IPS DF 19.7 (cell line): ENCODE data around the gene KCTD13.
"Not testable (repeated sequence)": the region's sequence is repeated elsewhere in the genome, so short reads cannot be mapped to it uniquely, and the experiment has no call there.

Experiments
- DNase-seq: peaks from one replicate; pipeline ENCODE4 v3.0.0-alpha.2; 2013; ENCODE audit warnings: low read depth, low spot score

The KCTD13 gene

GRCh38 chr16:29906520-29907244 lies 19.3 kb downstream of the KCTD13 start:
- DNase-seq: no peak

DNA sequence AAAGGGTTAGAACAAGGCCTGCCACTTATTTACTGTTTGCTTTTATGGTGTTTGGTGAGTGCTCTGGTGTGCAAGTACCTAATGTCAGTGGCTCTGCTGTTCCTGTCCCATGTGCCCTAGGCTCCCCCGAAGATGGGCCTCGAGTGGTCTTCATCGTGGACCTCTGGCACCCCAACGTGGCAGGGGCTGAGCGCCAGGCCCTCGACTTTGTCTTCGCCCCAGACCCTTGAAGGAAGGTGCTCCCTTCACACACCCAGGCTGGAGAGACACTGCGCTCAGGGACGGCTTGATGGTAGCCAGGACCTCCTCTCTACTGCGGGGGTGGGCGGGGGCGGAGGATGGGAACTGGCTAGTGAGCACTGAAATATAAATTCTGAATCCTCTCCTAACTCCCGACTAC lies 20.4 kb downstream of the KCTD13 start:
- DNase-seq: no peak

DNA sequence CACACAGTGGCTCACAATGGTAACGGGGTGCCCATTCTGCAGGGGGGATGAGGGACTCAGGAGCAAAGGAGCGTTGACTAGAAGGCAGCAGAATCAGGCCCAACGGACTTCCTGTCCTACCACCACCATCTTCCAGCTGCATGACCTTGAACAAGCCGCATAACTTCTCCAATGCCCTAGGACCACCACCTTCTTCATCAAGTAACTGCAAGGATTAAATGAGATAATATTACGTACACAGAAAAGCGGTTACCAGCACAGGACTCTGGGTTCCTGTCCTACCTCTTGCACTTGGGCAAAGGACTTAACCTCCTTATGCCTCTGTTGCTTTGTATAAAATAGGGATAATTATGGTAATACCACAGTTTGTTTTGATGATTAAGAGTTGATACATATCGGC lies 21.1 kb downstream of the KCTD13 start:
- no peak for DNase-seq

- DNase-seq: no peak
Measured at GRCh38 chr16:29903590-29903989, 22.4 kb downstream of the KCTD13 start.

DNA sequence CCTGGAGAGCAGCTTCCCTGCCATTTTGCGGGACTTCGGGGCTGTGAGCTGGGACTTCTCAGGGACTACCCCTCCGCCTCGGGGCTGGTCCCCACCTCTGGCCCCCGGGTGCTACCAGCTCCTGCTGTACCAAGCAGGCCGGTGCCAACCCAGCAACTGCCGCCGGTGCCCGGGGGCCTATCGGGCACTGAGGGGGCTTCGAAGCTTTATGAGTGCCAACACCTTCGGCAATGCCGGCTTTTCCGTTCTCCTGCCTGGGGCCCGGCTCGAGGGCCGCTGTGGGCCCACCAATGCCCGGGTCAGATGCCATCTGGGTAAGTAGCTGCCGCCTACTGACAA lies 24.4 kb downstream of the KCTD13 start:
- DNase-seq: no peak

- no peak for DNase-seq
Measured at GRCh38 chr16:29900888-29901606, 25.0 kb downstream of the KCTD13 start.

GRCh38 chr16:29900102-29900887 lies 25.7 kb downstream of the KCTD13 start, which contains the start of gene ASPHD1:
Gene ASPHD1 (plus strand): TSS chr16:29900488. CDS start chr16:29900972, 484 bp downstream.
- no peak for DNase-seq

GRCh38 chr16:29899516-29900101 lies 26.4 kb downstream of the KCTD13 start, which contains the start of gene SEZ6L2:
Gene SEZ6L2 (minus strand): TSS chr16:29899550. CDS start chr16:29899019, 531 bp downstream.
- DNase-seq: peak; percentile 84

GRCh38 chr16:29898804-29899515 lies 27.1 kb downstream of the KCTD13 start:
- DNase-seq: no peak

GRCh38 chr16:29898135-29898803 lies 27.8 kb downstream of the KCTD13 start:
- no peak for DNase-seq

- DNase-seq: no peak
Measured at GRCh38 chr16:29897333-29897732, 28.7 kb downstream of the KCTD13 start.

- no peak for DNase-seq
Measured at GRCh38 chr16:29896841-29897240, 29.2 kb downstream of the KCTD13 start.

DNA sequence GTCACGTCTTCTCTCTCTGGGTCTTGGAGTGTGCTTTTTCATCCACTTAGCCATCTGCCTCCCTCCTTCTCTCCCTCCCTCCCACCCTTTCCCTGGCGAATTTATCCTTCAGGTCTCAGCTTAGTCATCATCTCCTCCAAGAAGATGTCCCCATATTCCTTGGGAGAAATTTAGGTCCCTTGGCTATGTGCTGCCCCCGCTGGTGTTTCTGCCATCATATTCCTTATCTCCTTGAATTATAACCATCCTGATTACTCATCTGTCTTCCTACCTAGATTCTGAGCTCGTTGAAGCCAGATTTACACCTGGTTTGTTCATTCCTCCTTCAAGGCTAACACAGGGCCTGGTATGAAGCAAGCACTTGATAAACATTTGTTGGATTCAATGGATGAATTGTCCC lies 31.7 kb downstream of the KCTD13 start:
- no peak for DNase-seq

GRCh38 chr16:29893553-29893952 lies 32.5 kb downstream of the KCTD13 start:
- no peak for DNase-seq

GRCh38 chr16:29892458-29892813 lies 33.6 kb downstream of the KCTD13 start:
- no peak for DNase-seq

DNA sequence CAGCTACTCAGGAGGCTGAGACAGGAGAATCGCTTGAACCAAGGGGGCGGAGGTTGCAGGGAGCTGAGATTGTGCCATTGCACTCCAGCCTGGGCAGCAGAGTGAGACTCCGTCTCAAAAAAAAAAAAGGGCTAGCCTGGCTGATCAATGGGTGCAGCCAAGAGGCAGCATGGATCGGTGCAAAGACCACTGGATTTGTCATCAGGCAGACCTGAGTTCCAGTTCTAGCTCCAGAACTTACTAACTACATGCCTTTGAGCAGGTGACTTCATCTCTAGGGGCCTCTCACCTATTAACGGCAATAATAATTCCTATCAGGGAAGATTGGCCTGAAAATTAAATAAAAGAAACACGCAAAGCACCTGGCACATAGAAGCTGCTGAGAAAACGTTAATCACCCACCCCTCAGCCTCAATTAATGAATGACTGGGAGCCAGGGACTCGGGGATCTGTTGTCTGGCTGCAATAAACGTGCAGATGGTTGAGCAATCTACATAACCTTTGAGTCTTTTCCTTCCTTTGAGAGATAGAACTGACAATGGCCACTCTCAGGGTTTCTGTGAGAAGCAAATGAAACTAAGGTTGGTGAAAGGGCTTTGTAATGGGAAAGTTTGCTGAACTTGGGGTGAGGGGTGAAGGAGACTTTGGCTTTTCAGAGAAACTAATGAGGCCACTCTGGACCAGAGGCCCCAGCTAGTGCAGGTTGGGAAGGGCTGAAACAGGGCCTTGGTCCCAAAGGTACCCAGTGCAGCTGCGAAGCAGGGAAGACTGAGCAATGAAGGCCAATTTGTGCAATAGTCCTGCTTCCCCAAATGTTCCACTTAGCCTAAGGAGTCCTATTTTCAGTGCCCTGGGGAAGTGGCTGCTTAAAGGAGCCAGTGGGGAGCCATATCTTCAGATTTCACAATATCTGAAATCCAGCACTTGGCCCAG lies 34.2 kb downstream of the KCTD13 start:
- DNase-seq: no peak

GRCh38 chr16:29889372-29889771 lies 36.7 kb downstream of the KCTD13 start:
- DNase-seq: not testable (repeated sequence)

- DNase-seq: no peak
Measured at GRCh38 chr16:29883987-29884386, 42.0 kb downstream of the KCTD13 start.

DNA sequence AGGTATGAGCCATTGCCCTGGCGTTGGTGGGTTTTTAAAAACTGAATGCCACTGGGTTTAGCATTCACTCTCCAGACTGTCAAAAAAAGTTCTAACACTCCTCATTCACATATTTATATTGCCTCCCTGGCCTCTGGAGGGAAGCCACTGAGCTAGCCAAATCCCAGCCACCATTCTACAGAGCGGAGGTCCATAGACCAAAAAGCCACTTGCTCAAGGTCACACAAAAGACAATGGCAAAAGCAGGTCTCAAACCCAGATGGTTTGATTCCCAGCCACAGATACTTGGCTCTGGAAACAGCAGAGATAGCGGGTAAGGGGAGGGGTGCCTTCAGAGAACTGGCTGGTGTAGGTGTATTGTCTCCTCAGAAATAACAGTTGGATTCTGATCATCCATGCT lies 45.0 kb downstream of the KCTD13 start:
- no peak for DNase-seq

DNA sequence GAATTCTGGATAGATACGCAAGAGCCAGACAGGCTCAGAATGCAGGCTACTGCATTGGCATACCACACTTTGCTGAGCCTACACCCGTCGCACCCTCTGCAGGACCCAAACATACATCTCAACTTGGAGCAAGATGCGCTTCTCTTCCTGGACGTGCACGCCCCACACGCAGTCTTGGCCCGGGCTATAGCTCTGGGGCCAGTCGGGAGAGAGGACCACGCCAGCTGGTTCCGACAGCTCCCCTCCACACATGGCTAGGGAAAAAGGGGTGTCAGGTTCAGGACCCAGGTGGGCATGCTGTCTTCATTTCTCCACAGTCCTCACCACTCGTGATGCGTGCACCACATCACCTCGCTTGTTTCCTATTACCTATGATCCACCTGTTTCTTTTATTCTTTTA lies 47.9 kb downstream of the KCTD13 start:
- no peak for DNase-seq
